Natural killer cell (primary cell): ENCODE results near the gene TTC7B. TPM values are rescaled to one million over a fixed set of nuclear protein-coding genes. Genes with fewer than 3 reads are reported as not detected.

Experiments
- ATAC-seq, 3 donors: fragments of 150-1000 bp in 2 of 3; fragments of 200-7000 bp in 1 of 3; cut with Tn5 transposase; 1 replicate in 1 of 3; 2 replicates in 2 of 3; pipeline ENCODE4 v1.10.0; 2021; ENCODE audit warnings: mild to moderate bottlenecking in 2 of 3, moderate library complexity in 2 of 3
- DNase-seq, 2 donors: peaks; one replicate each; pipeline versions ENCODE4 v3.0.0 to v3.0.0-alpha.2; 2013 to 2021; ENCODE audit warnings: mixed read lengths in 1 of 2
- H3K27ac ChIP-seq: one replicate; pipeline ENCODE4 v1.5.1; 2013; ENCODE audit warnings: mild to moderate bottlenecking, low read length
- H3K27me3 ChIP-seq: one replicate; pipeline ENCODE4 v1.6.1; 2013; ENCODE audit warnings: low read length; ENCODE audit not compliant: control insufficient read depth, insufficient read depth
- H3K36me3 ChIP-seq: one replicate; pipeline ENCODE4 v1.6.1; 2013; ENCODE audit warnings: low read length; ENCODE audit not compliant: control insufficient read depth, insufficient read depth
- H3K4me1 ChIP-seq: one replicate; pipeline ENCODE4 v1.6.1; 2013; ENCODE audit warnings: low read length; ENCODE audit not compliant: control insufficient read depth, insufficient read depth
- H3K4me3 ChIP-seq: one replicate; pipeline ENCODE4 v1.5.1; 2013; ENCODE audit warnings: low read length
- H3K9me3 ChIP-seq: one replicate; pipeline ENCODE4 v1.6.1; 2013; ENCODE audit warnings: low read length; ENCODE audit not compliant: control insufficient read depth, insufficient read depth
- H3K27ac Mint-ChIP-seq, 2 donors: one replicate each; pipeline ENCODE4 v1.8.0; 2022; ENCODE audit warnings: mild to moderate bottlenecking in 2 of 2, mixed read lengths in 2 of 2, moderate library complexity in 1 of 2
- H3K27me3 Mint-ChIP-seq, 2 donors: one replicate each; pipeline ENCODE4 v1.8.0; 2022; ENCODE audit warnings: low read depth in 2 of 2, mixed read lengths in 2 of 2
- H3K36me3 Mint-ChIP-seq: one replicate; pipeline ENCODE4 v1.8.0; 2022; ENCODE audit warnings: mixed read lengths
- H3K4me1 Mint-ChIP-seq, 2 donors: one replicate each; pipeline ENCODE4 v1.8.0; 2022; ENCODE audit warnings: mixed read lengths in 2 of 2
- H3K4me3 Mint-ChIP-seq: one replicate; pipeline ENCODE4 v1.8.0; 2022; ENCODE audit warnings: mild to moderate bottlenecking, moderate library complexity, mixed read lengths
- H3K9me3 Mint-ChIP-seq, 2 donors: one replicate each; pipeline ENCODE4 v1.8.0; 2022; ENCODE audit warnings: mixed read lengths in 2 of 2
- CTCF ChIP-seq: fragments of 200-600 bp; IDR thresholded peaks from one replicate; pipeline ENCODE4 v1.8.0; 2022; ENCODE audit warnings: antibody characterized with exemption
- WGBS: methylation state at CpG from one replicate; pipeline ENCODE4 v1.1.7; 2013; ENCODE audit warnings: missing lambda C conversion rate; ENCODE audit not compliant: insufficient coverage; 5-methylcytosine and 5-hydroxymethylcytosine counted together
- intact Hi-C: fragments of 100-400 bp; cut with micrococcal nuclease; formaldehyde crosslinking; loops from one replicate; pipeline ENCODE4 v1.14.2; 2022
- total RNA-seq, 4 donors: library from RNA; stranded (reverse); fragments of 120-200 nt in 1 of 4; gene quantifications; one replicate each; pipeline versions ENCODE4 v1.2.3 to v1.2.4, GENCODE V29; 2013 to 2022

TTC7B gene
- total RNA-seq, 3 donors from 2014 or later (not counting 1 experiment from before 2014, with no cell fraction given): 1.7 to 17.2 (median 5.9) TPM

GRCh38 chr14:90518941-90519256, 297.3 kb downstream of the TTC7B start:
- DNase-seq (peak in 1 of 2 donors; percentile 76), ATAC-seq (peak in 2 of 3 donors; percentile 54 to 72)
- Mint-ChIP-seq H3K9me3 (no peaks in the 10 kb centered on the region), H3K27ac (no peak overlapping the region), H3K36me3 (no peaks in the 10 kb centered on the region), H3K27me3 (no peaks in the 10 kb centered on the region), H3K4me1 (no peaks in the 10 kb centered on the region), H3K4me3 (no peak overlapping the region)
- no peaks in the 10 kb centered on the region for H3K27me3 ChIP-seq
- no peak overlapping the region for H3K4me3 ChIP-seq
- peak; percentile 56 for TF ChIP-seq CTCF
- intact Hi-C loops: loop anchor here (1.0 kb wide), 2 partner anchors 120 to 150 kb away; no protein-coding TSS in a partner anchor
- H3K27ac ChIP-seq: no peak overlapping the region
- H3K4me1 ChIP-seq: no peaks in the 10 kb centered on the region
- no peaks in the 10 kb centered on the region for H3K36me3 ChIP-seq
- no peaks in the 10 kb centered on the region for H3K9me3 ChIP-seq
- WGBS: 49% methylated on average over 5 of the region's 5 CpGs

- DNase-seq (no peak), ATAC-seq (no peak)
- Mint-ChIP-seq H3K27ac (no peak overlapping the region), H3K36me3 (no peaks in the 10 kb centered on the region), H3K4me1 (no peaks in the 10 kb centered on the region), H3K4me3 (no peak overlapping the region), H3K27me3 (no peaks in the 10 kb centered on the region), H3K9me3 (no peaks in the 10 kb centered on the region)
- no peaks in the 10 kb centered on the region for H3K36me3 ChIP-seq
- TF ChIP-seq CTCF: no peak
- no peak overlapping the region for H3K4me3 ChIP-seq
- no peaks in the 10 kb centered on the region for H3K4me1 ChIP-seq
- H3K27ac ChIP-seq: no peak overlapping the region
- WGBS: 93% methylated on average over 25 of the region's 25 CpGs
- H3K9me3 ChIP-seq: no peaks in the 10 kb centered on the region
- intact Hi-C loops: no loop called here
- no peaks in the 10 kb centered on the region for H3K27me3 ChIP-seq
These were observed 297.9 kb downstream of the TTC7B start for GRCh38 chr14:90518069-90518940.

- intact Hi-C loops: no loop called here
- no peak overlapping the region for H3K27ac ChIP-seq
- no peak for DNase-seq
These were observed 299.0 kb downstream of the TTC7B start for GRCh38 chr14:90517076-90517841.

More at GRCh38 chr14:90517076-90517841, 299.0 kb downstream of the TTC7B start:
- Histone ChIP-seq H3K9me3 (no peaks in the 10 kb centered on the region), H3K4me3 (no peak overlapping the region), H3K27me3 (no peaks in the 10 kb centered on the region), H3K36me3 (no peaks in the 10 kb centered on the region), H3K4me1 (no peaks in the 10 kb centered on the region)
- Mint-ChIP-seq H3K4me1 (no peaks in the 10 kb centered on the region), H3K4me3 (no peak overlapping the region), H3K36me3 (no peaks in the 10 kb centered on the region), H3K27me3 (no peaks in the 10 kb centered on the region), H3K9me3 (no peaks in the 10 kb centered on the region), H3K27ac (no peak overlapping the region)
- no peak for TF ChIP-seq CTCF
- WGBS: 72% methylated on average over 15 of the region's 15 CpGs
- ATAC-seq: no peak
